K562 (cell line): Measurements from ENCODE around the gene DST. TPM values are rescaled to one million over a fixed set of nuclear protein-coding genes. Genes with fewer than 3 reads are reported as not detected.

Experiments
- CBFA2T3 ChIP-seq: fragments of 450-650 bp; IDR thresholded peaks from 2 replicates; pipeline ENCODE4 v1.6.1; 2017
- CCAR2 ChIP-seq: fragments of 200-400 bp; formaldehyde crosslinking; IDR thresholded peaks from 2 replicates; pipeline ENCODE4 v1.6.1; 2017; ENCODE audit warnings: mild to moderate bottlenecking, low read depth, low read length
- CEBPG ChIP-seq, 3 experiments: fragments of 200-800 bp in 1 of 3; sonication (Bioruptor generic) in 1 of 3; sonication (generic) in 1 of 3; formaldehyde crosslinking in 1 of 3; IDR thresholded peaks in 2 of 3; conservative IDR thresholded peaks in 1 of 3; 2 replicates each; pipeline versions ENCODE4 v1.6.1 to v1.8.0; 2016 to 2022; ENCODE audit warnings: missing compliant biosample characterization in 2 of 3, missing genetic modification characterization in 2 of 3, mild to moderate bottlenecking in 1 of 3, missing genetic modification reagents in 1 of 3
- CXXC5 ChIP-seq: fragments of 250-450 bp; sonication (Bioruptor Pico); IDR thresholded peaks from 2 replicates; pipeline ENCODE4 v1.8.0; 2022; ENCODE audit warnings: inconsistent platforms, mild to moderate bottlenecking, moderate library complexity
- EP400 ChIP-seq: fragments of 450-650 bp; IDR thresholded peaks from 2 replicates; pipeline ENCODE4 v1.6.1; 2017; ENCODE audit warnings: antibody characterized with exemption, mild to moderate bottlenecking, moderate library complexity
- ESRRA ChIP-seq: fragments of 450-650 bp; IDR thresholded peaks from 2 replicates; pipeline ENCODE4 v1.6.1; 2014; ENCODE audit warnings: low read depth, mild to moderate bottlenecking, moderate library complexity, borderline replicate concordance
- FUS ChIP-seq: fragments of 200-400 bp; formaldehyde crosslinking; optimal IDR thresholded peaks from 2 replicates; pipeline ENCODE3; 2017; ENCODE audit warnings: low read depth, low read length
- HNRNPL ChIP-seq: fragments of 200-400 bp; formaldehyde crosslinking; IDR thresholded peaks from 2 replicates; pipeline ENCODE4 v1.6.1; 2017; ENCODE audit warnings: low read depth, mild to moderate bottlenecking, low read length
- KLF16 ChIP-seq: IDR thresholded peaks from 2 replicates; pipeline ENCODE4 v1.6.1; 2016; ENCODE audit warnings: antibody characterized with exemption
- MAZ ChIP-seq, 2 experiments: fragments of 450-650 bp in 1 of 2; sonication (generic) in 1 of 2; formaldehyde crosslinking; IDR thresholded peaks in 1 of 2; conservative IDR thresholded peaks in 1 of 2; 2 replicates each; pipeline versions ENCODE4 v1.4.0 to v1.5.0; 2020; ENCODE audit warnings: mild to moderate bottlenecking in 1 of 2, missing genetic modification reagents in 1 of 2
- NFIC ChIP-seq: fragments of 450-650 bp; IDR thresholded peaks from 2 replicates; pipeline ENCODE4 v1.6.1; 2017; ENCODE audit warnings: mild to moderate bottlenecking, inconsistent platforms
- PRPF4 ChIP-seq: fragments of 200-400 bp; formaldehyde crosslinking; IDR thresholded peaks from one replicate; pipeline ENCODE4 v1.6.1; 2017; ENCODE audit warnings: low read length, low read depth, mild to moderate bottlenecking; ENCODE audit not compliant: insufficient read depth, poor library complexity, severe bottlenecking
- PTTG1 ChIP-seq: fragments of 450-650 bp; IDR thresholded peaks from 2 replicates; pipeline ENCODE4 v1.6.1; 2016; ENCODE audit warnings: low read depth, mild to moderate bottlenecking, missing genetic modification characterization, missing compliant biosample characterization
- RUNX1 ChIP-seq: sonication (generic); IDR thresholded peaks from 2 replicates; pipeline ENCODE4 v1.6.1; 2016; ENCODE audit warnings: antibody characterized with exemption, low read depth
- SIRT6 ChIP-seq: IDR thresholded peaks from one replicate; pipeline ENCODE4 v1.6.1; 2012; ENCODE audit warnings: low read depth, mild to moderate bottlenecking, control low read depth, inconsistent platforms, low read length, moderate library complexity
- SMAD4 ChIP-seq: fragments of 250-450 bp; sonication (Bioruptor Pico); conservative IDR thresholded peaks from 2 replicates; pipeline ENCODE4 v1.8.0; 2021; ENCODE audit warnings: inconsistent platforms, mild to moderate bottlenecking, moderate library complexity
- SOX6 ChIP-seq: fragments of 450-650 bp; IDR thresholded peaks from 2 replicates; pipeline ENCODE4 v1.6.1; 2014; ENCODE audit warnings: mild to moderate bottlenecking
- TAL1 ChIP-seq: fragments of 450-650 bp; IDR thresholded peaks from 2 replicates; pipeline ENCODE4 v1.6.1; 2016; ENCODE audit warnings: mild to moderate bottlenecking
- TEAD1 ChIP-seq, 2 experiments: fragments of 450-650 bp in 1 of 2; sonication (generic) in 1 of 2; formaldehyde crosslinking; IDR thresholded peaks; 2 replicates each; pipeline versions ENCODE4 v1.4.0 to v1.8.0; 2020 to 2022; ENCODE audit warnings: mild to moderate bottlenecking in 2 of 2, missing genetic modification reagents in 1 of 2
- TRIM24 ChIP-seq, 2 experiments: fragments of 450-650 bp; IDR thresholded peaks; 2 replicates each; pipeline ENCODE4 v1.6.1; 2016
- ZEB2 ChIP-seq: fragments of 450-650 bp; IDR thresholded peaks from 2 replicates; pipeline ENCODE4 v1.6.1; 2016
- ZNF140 ChIP-seq: fragments of 250-450 bp; sonication (Bioruptor Pico); IDR thresholded peaks from 2 replicates; pipeline ENCODE4 v1.8.0; 2021; ENCODE audit warnings: moderate library complexity, mild to moderate bottlenecking, inconsistent platforms
- ZNF175 ChIP-seq: fragments of 200-800 bp; sonication (Bioruptor generic); IDR thresholded peaks from 2 replicates; pipeline ENCODE4 v1.6.1; 2016; ENCODE audit warnings: low read depth, mild to moderate bottlenecking, missing genetic modification characterization, missing compliant biosample characterization
- ZNF197 ChIP-seq: fragments of 200-800 bp; sonication (Bioruptor generic); IDR thresholded peaks from 2 replicates; pipeline ENCODE4 v1.6.1; 2016; ENCODE audit warnings: low read depth, missing genetic modification characterization, missing compliant biosample characterization
- ZNF644 ChIP-seq: fragments of 200-800 bp; sonication (Bioruptor generic); IDR thresholded peaks from 2 replicates; pipeline ENCODE4 v1.6.1; 2016; ENCODE audit warnings: low read depth, missing genetic modification characterization, missing compliant biosample characterization
- polyA plus RNA-seq, 8 experiments: library from polyadenylated mRNA; depleted of rRNA in 4 of 8; stranded (reverse) in 5 of 8; unstranded in 3 of 8; fragments of >200 nt; fragmentation: Nextera tagmentation in 2 of 8; fragmentation: Illumina TruSeq in 1 of 8; extraction: Ambion mirVana in 2 of 8; extraction: Trizol in 1 of 8; gene quantifications; 2 replicates each; pipeline versions ENCODE4 v1.2.1 to v1.2.3, GENCODE V29; 2011 to 2014; ENCODE audit warnings: inconsistent platforms in 1 of 8, missing spikeins in 1 of 8
- total RNA-seq, 7 experiments: library from RNA; depleted of rRNA in 6 of 7; stranded (reverse); fragments of >200 nt in 6 of 7; fragmentation: Illumina TruSeq in 2 of 7; extraction: Trizol in 2 of 7; gene quantifications; 2 replicates each; pipeline versions ENCODE4 v1.2.1 to v1.2.3, GENCODE V29; 2011 to 2021; ENCODE audit warnings: low replicate concordance in 1 of 7
- TF ChIP-seq, protein P1 (sequence below): sonication (generic); formaldehyde crosslinking; IDR thresholded peaks from 2 replicates; pipeline ENCODE4 v1.8.0; 2022; ENCODE audit warnings: missing genetic modification reagents, mild to moderate bottlenecking, borderline replicate concordance

Gene DST
- total and polyA plus RNA-seq, 9 of the 15 experiments (the other 6 are each of a cell fraction or from before 2014, with no cell fraction given), result 5.2 to 21.9 (median 13.3) TPM

- TF ChIP-seq HNRNPL, result no peak
- TF ChIP-seq RUNX1, result no peak
- TF ChIP-seq TAL1, result 0 out of 2 replicates have a peak, but pooled peaks have one; percentile 13
- TF ChIP-seq CXXC5 (CRISPR knock-in tag), result peak; percentile 34; the same call in 1 of the 2 replicates
- peak; percentile 75 for TF ChIP-seq SOX6
- TF ChIP-seq ESRRA, result peak; percentile 43; the same call in 1 of the 2 replicates
- peak; percentile 87; the same call in 1 of the 2 replicates for TF ChIP-seq ZNF175 (CRISPR knock-in tag)
- peak; percentile 60 for TF ChIP-seq SMAD4 (CRISPR knock-in tag)
- TF ChIP-seq CCAR2, result no peak
- TF ChIP-seq KLF16, result no peak
- 0 out of 2 replicates have a peak, but pooled peaks have one; percentile 8 for TF ChIP-seq CBFA2T3
- TF ChIP-seq PRPF4, result no peak
- 0 out of 2 replicates have a peak, but pooled peaks have one; percentile 51 for TF ChIP-seq ZNF197 (CRISPR knock-in tag)
- TF ChIP-seq CEBPG (CRISPR knock-in tag; IDR thresholded peaks at IDR 0.05), result peak; percentile 79
- TF ChIP-seq CEBPG (tag; conservative IDR thresholded peaks at IDR 0.05 in 1 of 2, IDR thresholded peaks at IDR 0.05 in 1 of 2), result peak; percentile 56 to 91
- TF ChIP-seq EP400, result peak; percentile 21; the same call in 1 of the 2 replicates
- TF ChIP-seq TRIM24 (IDR thresholded peaks at IDR 0.05), result peak; percentile 49 to 58; a peak in 2 of 4 replicates
- TF ChIP-seq FUS, result no peak
- TF ChIP-seq ZNF644 (tag), result 0 out of 2 replicates have a peak, but pooled peaks have one; percentile 36
- TF ChIP-seq NFIC, result peak; percentile 33; the same call in 1 of the 2 replicates
- TF ChIP-seq MAZ (CRISPR knock-in tag; conservative IDR thresholded peaks at IDR 0.05 in 1 of 2, IDR thresholded peaks at IDR 0.05 in 1 of 2), result 0 out of 4 replicates have a peak, but pooled peaks of 1 of the 2 experiments have one; percentile 42
- TF ChIP-seq, protein P1, sequence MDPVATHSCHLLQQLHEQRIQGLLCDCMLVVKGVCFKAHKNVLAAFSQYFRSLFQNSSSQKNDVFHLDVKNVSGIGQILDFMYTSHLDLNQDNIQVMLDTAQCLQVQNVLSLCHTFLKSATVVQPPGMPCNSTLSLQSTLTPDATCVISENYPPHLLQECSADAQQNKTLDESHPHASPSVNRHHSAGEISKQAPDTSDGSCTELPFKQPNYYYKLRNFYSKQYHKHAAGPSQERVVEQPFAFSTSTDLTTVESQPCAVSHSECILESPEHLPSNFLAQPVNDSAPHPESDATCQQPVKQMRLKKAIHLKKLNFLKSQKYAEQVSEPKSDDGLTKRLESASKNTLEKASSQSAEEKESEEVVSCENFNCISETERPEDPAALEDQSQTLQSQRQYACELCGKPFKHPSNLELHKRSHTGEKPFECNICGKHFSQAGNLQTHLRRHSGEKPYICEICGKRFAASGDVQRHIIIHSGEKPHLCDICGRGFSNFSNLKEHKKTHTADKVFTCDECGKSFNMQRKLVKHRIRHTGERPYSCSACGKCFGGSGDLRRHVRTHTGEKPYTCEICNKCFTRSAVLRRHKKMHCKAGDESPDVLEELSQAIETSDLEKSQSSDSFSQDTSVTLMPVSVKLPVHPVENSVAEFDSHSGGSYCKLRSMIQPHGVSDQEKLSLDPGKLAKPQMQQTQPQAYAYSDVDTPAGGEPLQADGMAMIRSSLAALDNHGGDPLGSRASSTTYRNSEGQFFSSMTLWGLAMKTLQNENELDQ, result no peak
- 0 out of 2 replicates have a peak, but pooled peaks have one; percentile 48 for TF ChIP-seq ZEB2
- peak in 1 of 2 experiments; percentile 9; a peak in 1 of 4 replicates for TF ChIP-seq TEAD1 (CRISPR knock-in tag; IDR thresholded peaks at IDR 0.05)
- TF ChIP-seq SIRT6, result no peak
- no peak for TF ChIP-seq PTTG1 (tag)
- TF ChIP-seq ZNF140 (CRISPR knock-in tag), result no peak
Measured at GRCh38 chr6:56491606-56492328, 150.9 kb downstream of the DST start (continued).
